Peyer's patch (tissue), 4 donors: ENCODE results near the gene HOXA3. TPM values are rescaled to one million over a fixed set of nuclear protein-coding genes. Genes with fewer than 3 reads are reported as not detected.

ENCODE experiments used
- DNase-seq, 3 donors: peaks; one replicate each; pipeline ENCODE4 v3.0.0-alpha.2; 2017 to 2019
- H3K27ac ChIP-seq, 4 donors: fragments of 200-600 bp; sonication (generic); one replicate each; pipeline ENCODE4 v1.5.1; 2016 to 2019
- H3K27me3 ChIP-seq, 2 donors: fragments of 200-600 bp; sonication (generic); one replicate each; pipeline ENCODE4 v1.5.1; 2019
- H3K36me3 ChIP-seq, 3 donors: fragments of 200-600 bp; sonication (generic); one replicate each; pipeline ENCODE4 v1.5.1; 2016 to 2019
- H3K4me1 ChIP-seq, 4 donors: fragments of 200-600 bp; sonication (generic); one replicate each; pipeline ENCODE4 v1.5.1; 2016 to 2019
- H3K4me3 ChIP-seq, 4 donors: fragments of 200-600 bp; sonication (generic); 1 replicate in 3 of 4; 2 replicates in 1 of 4; pipeline ENCODE4 v1.5.1; 2016 to 2019; ENCODE audit warnings: mild to moderate bottlenecking in 1 of 4
- H3K9me3 ChIP-seq, 4 donors: fragments of 200-600 bp; sonication (generic); one replicate each; pipeline ENCODE4 v1.5.1; 2016 to 2019; ENCODE audit warnings: mild to moderate bottlenecking in 1 of 4
- CTCF ChIP-seq, 6 experiments: fragments of 450-650 bp in 4 of 6; fragments of 200-600 bp in 2 of 6; sonication (generic) in 1 of 6; IDR thresholded peaks; one replicate each; pipeline ENCODE4 v1.5.1; 2017 to 2019; ENCODE audit warnings: antibody characterized with exemption in 6 of 6, mild to moderate bottlenecking in 3 of 6, moderate library complexity in 1 of 6
- POLR2A ChIP-seq, 2 donors: fragments of 450-650 bp; IDR thresholded peaks; one replicate each; pipeline ENCODE4 v1.5.1; 2017; ENCODE audit warnings: antibody characterized with exemption in 2 of 2, mild to moderate bottlenecking in 2 of 2, moderate library complexity in 2 of 2
- total RNA-seq, 4 donors: library from RNA; depleted of rRNA; stranded (reverse); fragments of >200 nt; gene quantifications; one replicate each; pipeline ENCODE4 v1.1.0, GENCODE V29; 2016

Gene HOXA3
- total RNA-seq, 4 donors from 2014 or later = 6.7 to 21.2 (median 13.9) TPM

DNA sequence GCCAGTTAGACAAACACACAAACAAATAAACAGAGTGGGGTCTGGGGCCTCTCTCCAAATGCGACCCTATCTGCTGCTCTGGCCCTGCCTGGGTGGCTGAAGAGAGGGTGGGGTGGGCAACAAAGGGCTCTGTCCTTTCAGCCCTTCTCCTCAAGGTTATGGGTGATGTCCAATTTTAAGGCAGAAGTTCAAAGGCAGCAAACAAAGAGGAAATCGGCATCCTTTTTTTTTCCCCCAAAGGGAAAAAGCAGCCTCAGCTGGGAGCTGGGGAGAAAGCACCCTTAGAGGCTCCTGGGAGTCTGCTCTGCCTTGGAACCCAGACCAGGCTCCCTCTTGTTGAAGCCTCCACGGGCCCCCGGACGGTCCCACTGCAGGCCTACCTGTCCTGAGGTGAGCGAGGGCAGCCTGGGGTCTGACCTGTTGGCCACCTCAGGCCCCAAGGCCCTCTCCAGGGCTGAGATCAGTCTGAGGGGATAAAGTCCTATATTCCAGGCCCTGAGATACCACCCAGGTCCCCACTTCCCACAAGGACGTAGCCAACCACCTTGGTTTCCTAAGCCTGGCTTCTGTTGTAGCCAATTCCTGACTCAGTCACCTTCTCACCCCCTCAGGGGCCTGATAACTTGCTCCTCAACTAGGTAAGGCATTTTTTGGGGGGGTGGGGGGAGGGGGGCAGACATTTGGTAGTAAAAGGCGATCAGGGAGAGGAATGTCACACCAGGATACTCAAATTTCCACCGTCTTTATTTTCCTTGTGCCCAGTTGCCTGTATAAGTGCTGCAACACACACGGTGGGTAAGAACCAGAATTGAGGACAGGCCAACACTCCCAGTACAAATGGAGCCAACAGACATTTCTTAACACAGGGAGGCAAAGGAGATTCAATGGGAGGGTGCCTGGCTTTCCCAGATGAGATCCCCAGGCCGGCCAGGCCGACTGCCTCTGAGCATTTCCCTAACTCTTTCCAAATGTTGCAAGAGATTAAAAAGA is 28.3 kb upstream of the HOXA3 start:
- peak overlapping the region in 1 of 4 donors; percentile 75 for H3K27ac ChIP-seq
- no peaks in the 10 kb centered on the region for H3K9me3 ChIP-seq
- no peaks in the 10 kb centered on the region for H3K36me3 ChIP-seq
- H3K4me3 ChIP-seq = no peak overlapping the region
- peak in 1 of 3 donors; percentile 37 for DNase-seq
- peaks cover 4 to 37% of the 10 kb centered on the region in 2 donors for H3K27me3 ChIP-seq
- peaks cover 5 to 27% (median 10%) of the 10 kb centered on the region in 4 donors for H3K4me1 ChIP-seq
- TF ChIP-seq CTCF (IDR thresholded peaks at IDR 0.05) = no peak
- TF ChIP-seq POLR2A (IDR thresholded peaks at IDR 0.05) = no peak

DNA sequence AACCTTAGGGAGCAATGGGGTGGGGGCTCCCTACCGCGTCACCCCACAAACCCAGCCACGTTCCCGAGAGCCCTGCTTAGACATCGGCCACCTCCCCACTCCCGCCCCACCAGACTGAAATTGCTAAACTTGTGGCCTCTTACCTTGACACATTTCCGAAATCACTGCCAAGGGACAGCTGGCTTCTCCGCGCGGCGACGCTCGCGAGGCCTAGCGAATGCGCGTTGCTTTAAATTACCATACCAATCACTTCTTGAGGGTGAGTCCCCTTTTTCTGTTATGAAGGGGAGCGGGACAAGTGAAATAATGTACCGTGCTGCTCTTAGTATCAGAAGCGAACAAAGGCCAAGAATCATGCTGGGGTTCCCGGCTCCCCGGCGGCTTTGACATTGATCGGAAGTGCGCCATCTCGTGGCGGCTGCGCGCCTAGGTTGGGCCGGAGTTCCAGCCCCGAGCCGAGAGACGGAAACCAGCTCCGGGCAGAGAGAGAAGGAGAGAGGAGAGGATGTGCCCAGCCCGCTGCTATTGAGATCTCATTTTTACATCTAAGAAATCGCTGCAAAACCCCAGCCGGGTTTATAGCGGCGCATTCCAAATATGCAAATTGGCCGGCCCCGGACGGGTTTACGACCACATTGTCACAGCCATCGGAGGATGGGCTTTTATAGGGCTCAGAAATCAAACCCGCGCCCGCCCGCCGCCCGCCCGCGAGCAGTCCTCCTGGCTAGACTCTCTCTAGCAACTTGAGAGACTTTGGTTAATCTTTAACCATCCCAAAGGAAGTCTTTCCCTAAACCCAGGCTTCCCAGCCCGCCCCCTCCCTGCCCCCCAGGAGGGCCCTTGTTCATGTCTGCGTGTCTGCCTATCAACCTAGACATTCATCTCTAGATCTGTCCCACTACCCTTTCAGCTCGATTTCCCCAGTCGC is 27.4 kb upstream of the HOXA3 start:
- Histone ChIP-seq H3K27me3 (peaks cover 4 to 29% of the 10 kb centered on the region in 2 donors), H3K36me3 (no peaks in the 10 kb centered on the region), H3K4me3 (peak overlapping the region in 2 of 4 donors; percentile 34 to 38), H3K9me3 (no peaks in the 10 kb centered on the region), H3K27ac (peak overlapping the region in 3 of 4 donors; percentile 17 to 75 (median 59)), H3K4me1 (peaks cover 5 to 26% (median 8%) of the 10 kb centered on the region in 4 donors)
- peak in 2 of 3 donors; percentile 87 to 91 for DNase-seq
- TF ChIP-seq CTCF (IDR thresholded peaks at IDR 0.05) (peak; percentile 56 to 91 (median 82)), POLR2A (IDR thresholded peaks at IDR 0.05) (peak in 1 of 2 donors; percentile 11)

DNA sequence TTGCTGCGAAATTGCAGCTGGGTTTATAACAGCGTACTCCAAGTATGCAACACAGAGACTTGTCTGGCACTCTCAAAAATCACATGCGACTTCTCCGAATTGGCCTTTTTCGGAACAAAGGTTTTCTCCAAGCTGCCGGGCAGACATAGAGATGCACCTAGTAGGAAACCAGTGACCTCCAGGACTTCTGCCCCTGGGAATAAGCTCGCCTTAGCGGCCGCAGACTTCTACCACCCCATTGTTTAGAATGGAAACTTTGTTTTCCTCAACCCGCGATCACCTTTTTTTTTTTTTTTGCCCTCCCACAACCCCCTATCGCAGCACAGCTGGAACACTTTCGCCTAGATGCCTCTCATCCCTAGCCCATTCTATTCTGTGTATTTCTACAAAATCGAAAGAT is 26.6 kb upstream of the HOXA3 start:
- Histone ChIP-seq H3K9me3 (no peaks in the 10 kb centered on the region), H3K4me3 (peak overlapping the region in 2 of 4 donors; percentile 34 to 38), H3K27me3 (peaks cover 4 to 28% of the 10 kb centered on the region in 2 donors), H3K4me1 (peaks cover 3 to 26% (median 6%) of the 10 kb centered on the region in 4 donors), H3K36me3 (no peaks in the 10 kb centered on the region), H3K27ac (peak overlapping the region in 3 of 4 donors; percentile 17 to 75 (median 59))
- TF ChIP-seq POLR2A (IDR thresholded peaks at IDR 0.05) (no peak), CTCF (IDR thresholded peaks at IDR 0.05) (no peak)
- DNase-seq = peak in 2 of 3 donors; percentile 34 to 46

DNA sequence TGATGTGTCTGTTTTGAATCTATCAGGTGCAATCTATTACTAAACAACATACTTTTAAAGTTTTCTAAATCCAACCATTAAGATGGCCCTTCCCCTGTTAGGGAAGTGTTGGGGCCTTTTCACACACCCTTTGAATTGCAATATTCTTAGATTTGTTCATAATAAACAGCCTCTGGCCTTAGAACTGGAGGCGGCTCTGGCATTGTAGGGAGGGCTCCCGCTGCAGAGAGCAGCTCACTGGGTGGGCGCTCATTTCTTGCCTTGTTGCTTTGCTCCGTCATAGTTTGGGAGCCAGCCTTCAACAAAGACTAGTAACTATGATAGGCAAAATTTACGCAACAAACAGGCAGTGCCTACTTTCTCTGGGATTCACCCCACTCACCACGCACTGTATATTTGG is 26.0 kb upstream of the HOXA3 start:
- Histone ChIP-seq H3K9me3 (no peaks in the 10 kb centered on the region), H3K4me1 (peaks cover 0 to 24% (median 6%) of the 10 kb centered on the region in 4 donors), H3K27ac (no peak overlapping the region), H3K36me3 (no peaks in the 10 kb centered on the region), H3K4me3 (peak overlapping the region in 2 of 4 donors; percentile 28 to 38), H3K27me3 (peaks cover 0 to 22% of the 10 kb centered on the region in 2 donors)
- TF ChIP-seq CTCF (IDR thresholded peaks at IDR 0.05) = no peak
- no peak for TF ChIP-seq POLR2A (IDR thresholded peaks at IDR 0.05)
- peak in 2 of 3 donors; percentile 19 to 40 for DNase-seq

DNA sequence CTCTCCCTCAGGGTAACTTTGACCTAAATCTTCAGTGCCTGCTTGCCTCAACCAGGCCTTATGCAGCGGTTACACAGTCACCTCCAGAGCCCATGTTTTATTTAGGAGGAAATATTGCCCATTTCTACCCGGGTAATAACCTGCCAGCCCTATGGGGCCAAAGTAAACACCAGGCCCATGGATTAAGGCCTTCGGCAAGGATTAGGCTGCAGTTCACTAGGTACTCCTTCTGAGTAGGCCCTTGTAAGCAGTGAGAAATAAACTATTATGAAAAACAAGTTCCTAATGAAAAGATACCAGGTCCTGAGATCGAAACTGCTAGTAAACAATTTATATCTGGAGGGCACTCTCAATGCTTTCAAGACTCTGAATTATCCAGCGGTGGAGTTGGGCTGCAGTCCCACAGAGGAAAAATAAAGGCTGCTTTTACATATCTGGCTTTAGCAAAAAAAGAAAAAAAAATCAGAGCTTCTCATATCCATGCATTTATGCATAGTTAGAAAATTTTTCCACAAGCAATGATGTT is 25.5 kb upstream of the HOXA3 start:
- peak overlapping the region in 2 of 4 donors; percentile 44 to 88 for H3K27ac ChIP-seq
- peak in 1 of 3 donors; percentile 23 for DNase-seq
- H3K4me3 ChIP-seq = peak overlapping the region in 2 of 4 donors; percentile 33 to 38
- H3K4me1 ChIP-seq = peaks cover 0 to 24% (median 10%) of the 10 kb centered on the region in 4 donors
- H3K9me3 ChIP-seq = no peaks in the 10 kb centered on the region
- no peaks in the 10 kb centered on the region for H3K36me3 ChIP-seq
- H3K27me3 ChIP-seq = peaks cover 0 to 17% of the 10 kb centered on the region in 2 donors
- TF ChIP-seq CTCF (IDR thresholded peaks at IDR 0.05) = no peak
- no peak for TF ChIP-seq POLR2A (IDR thresholded peaks at IDR 0.05)
